ENCODE measurements around the gene CYTH2.

Gene CYTH2

GRCh38 chr19:48452289-48453190, 16.6 kb upstream of the CYTH2 start:
- DNase-seq (ENCODE audit: low spot score): no peak

GRCh38 chr19:48454150-48454730, 14.9 kb upstream of the CYTH2 start:
- DNase-seq (ENCODE audit: low spot score): no peak

GRCh38 chr19:48455171-48455907, 13.8 kb upstream of the CYTH2 start, which contains the start of gene KCNJ14:
Gene KCNJ14, plus strand, starts transcription at chr19:48455574. Its CDS starts 6,151 bp downstream, at chr19:48461725.
- DNase-seq (ENCODE audit: low spot score): no peak

GRCh38 chr19:48455908-48456562, 13.1 kb upstream of the CYTH2 start:
- no peak for DNase-seq (ENCODE audit: low spot score)

DNA sequence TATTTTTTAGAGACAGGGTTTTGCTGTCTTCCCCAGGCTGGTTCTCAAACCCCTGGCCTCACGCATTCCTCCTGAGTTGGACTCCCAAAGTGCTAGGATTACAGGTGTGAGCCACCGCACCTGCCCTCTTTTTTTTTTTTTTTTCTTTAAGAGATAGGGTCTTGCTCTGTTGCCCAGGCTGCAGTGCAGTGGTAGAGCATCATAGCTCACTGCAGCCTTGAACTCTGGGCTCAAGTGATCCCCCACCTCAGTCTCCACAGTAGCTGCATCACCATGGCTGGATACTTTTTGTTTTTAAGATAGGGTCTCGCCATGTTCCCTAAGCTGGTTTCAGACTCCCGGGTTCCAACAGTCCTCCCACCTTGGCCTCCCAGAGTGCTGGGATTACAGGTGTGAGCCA, 12.3 kb upstream of the CYTH2 start:
- no peak for DNase-seq (ENCODE audit: low spot score)

DNA sequence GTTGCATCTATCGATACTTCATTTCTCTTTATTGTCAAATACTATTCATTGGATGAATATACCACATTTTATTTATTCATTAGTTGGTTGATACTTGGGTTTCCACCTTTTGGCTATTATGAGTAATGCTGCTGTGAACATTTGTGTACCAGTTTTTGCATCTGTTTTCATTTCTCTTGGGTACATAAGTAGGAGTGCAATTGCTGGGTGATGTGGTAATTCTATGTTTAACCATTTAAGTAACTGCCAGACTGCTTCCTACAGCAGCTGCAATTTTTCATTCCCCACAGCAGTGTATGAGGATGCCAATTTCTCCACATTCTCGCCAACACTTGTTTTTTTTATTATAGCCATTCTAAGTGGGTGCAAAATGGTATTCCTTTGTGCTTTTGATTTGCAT, 11.2 kb upstream of the CYTH2 start:
- no peak for DNase-seq (ENCODE audit: low spot score)

DNA sequence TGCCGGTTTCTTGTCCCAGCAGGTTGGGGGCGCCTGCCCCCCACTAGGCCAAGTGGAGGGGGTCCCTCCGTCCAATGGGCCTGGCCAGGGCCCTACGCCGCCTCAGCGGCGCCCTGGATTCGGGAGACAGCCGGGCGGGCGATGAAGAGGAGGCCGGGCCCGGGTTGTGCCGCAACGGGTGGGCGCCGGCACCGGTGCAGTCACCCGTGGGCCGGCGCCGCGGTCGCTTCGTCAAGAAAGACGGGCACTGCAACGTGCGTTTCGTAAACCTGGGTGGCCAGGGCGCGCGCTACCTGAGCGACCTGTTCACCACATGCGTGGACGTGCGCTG, 7.6 kb upstream of the CYTH2 start:
- DNase-seq (ENCODE audit: low spot score): no peak

GRCh38 chr19:48461982-48462655, 7.0 kb upstream of the CYTH2 start:
- no peak for DNase-seq (ENCODE audit: low spot score)

DNA sequence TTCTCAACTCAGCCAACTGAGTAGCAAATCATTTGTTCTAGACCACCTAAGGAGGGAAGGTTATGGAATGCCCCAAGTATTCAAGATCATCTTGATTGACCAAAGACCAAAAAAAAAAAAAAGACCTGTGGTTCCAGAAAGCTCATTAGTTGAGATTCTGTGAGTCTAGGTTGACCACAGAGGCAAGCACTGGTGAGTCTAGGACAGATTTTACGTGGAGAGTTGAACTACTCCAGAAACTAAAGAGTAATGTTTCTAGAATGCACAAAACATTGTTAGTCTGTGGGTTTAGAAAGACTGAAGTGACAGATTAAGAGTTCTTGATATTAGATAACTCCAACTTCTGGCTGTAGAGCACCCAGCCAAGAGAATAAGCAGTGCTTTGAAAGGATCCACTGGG, 4.0 kb upstream of the CYTH2 start:
- no peak for DNase-seq (ENCODE audit: low spot score)

DNA sequence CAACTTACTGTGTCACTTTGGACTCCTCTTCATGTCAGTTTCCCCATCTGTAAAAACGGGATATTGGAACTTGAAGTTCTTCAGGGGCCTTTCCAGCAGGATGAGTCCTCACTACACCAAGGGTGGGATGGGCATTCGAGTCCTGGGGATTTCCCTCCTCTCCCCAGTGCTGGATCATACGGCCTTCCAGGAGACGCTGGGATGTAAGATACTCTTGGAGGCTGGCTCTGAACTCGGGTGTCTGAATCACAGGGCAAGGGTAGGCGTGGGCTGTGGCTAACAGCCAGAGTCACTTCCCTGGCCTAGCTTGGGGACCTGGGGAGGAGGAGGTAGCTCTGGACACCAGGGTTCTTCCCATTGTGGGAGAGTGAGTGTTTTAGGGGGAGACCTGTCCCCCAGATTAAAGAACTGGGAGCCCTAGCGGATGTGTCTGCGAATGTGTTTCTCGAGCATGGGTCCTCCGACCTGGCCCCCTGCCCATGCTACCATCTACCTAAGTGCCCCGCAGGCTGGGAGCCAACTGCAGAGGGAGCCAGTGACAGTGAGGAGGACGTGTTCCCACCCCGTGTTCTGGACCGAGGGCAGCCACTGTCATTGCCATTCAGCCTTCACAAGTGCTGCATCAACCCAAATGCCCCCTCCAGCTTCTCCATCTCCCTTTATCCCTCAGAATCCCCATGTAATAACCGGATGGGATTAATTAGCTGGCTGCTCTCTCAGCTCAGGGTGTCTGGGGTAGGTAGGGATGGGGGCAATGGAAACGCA, 2.4 kb upstream of the CYTH2 start:
- peak; percentile 30 for DNase-seq (ENCODE audit: low spot score)

GRCh38 chr19:48468772-48469288, 339 bp upstream of the CYTH2 start:
- peak; percentile 99 for DNase-seq (ENCODE audit: low spot score)

GRCh38 chr19:48469934-48470680, 938 bp downstream of the CYTH2 start:
- no peak for DNase-seq (ENCODE audit: low spot score)

DNA sequence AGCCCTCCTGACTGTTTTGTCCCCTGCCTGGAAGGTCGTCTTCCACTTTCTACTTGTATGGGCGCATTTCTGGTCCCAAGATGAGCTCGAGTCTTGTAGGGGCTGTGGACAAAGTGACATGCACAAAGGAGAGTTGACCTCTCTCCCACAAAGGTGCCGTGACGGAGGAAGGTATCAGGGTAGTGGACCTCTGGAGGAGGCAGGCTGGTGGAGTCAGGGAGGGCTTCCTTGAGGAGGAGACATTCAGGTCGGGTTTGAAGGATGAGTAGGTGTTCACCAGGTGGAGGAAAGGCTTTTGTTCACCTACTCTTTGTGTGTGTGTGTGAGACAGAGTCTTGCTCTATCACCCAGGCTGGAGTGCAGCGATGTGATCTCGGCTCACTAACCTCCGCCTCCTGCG, 1.7 kb downstream of the CYTH2 start:
- no peak for DNase-seq (ENCODE audit: low spot score)

- DNase-seq (ENCODE audit: low spot score): no peak
These were observed 2.7 kb downstream of the CYTH2 start for GRCh38 chr19:48471836-48472235.

- no peak for DNase-seq (ENCODE audit: low spot score)
These were observed 4.2 kb downstream of the CYTH2 start for GRCh38 chr19:48473161-48473966.

- no peak for DNase-seq (ENCODE audit: low spot score)
These were observed 5.0 kb downstream of the CYTH2 start for GRCh38 chr19:48474084-48474592.

GRCh38 chr19:48475369-48476068, 6.3 kb downstream of the CYTH2 start:
- no peak for DNase-seq (ENCODE audit: low spot score)

GRCh38 chr19:48476176-48476575, 7.0 kb downstream of the CYTH2 start:
- no peak for DNase-seq (ENCODE audit: low spot score)

All from AG08395 (cell line).